IPS-18a (cell line): Measurements from ENCODE around the gene SCD5.
A peak's percentile ranks its signal among the peaks of the same experiment; 100 is the strongest.
"Not testable (repeated sequence)": the region's sequence is repeated elsewhere in the genome, so short reads cannot be mapped to it uniquely, and the experiment has no call there.

Experiments used
- H3K27ac ChIP-seq: one replicate; pipeline ENCODE4 v1.5.1; 2013; ENCODE audit warnings: low read length
- H3K27me3 ChIP-seq: one replicate; pipeline ENCODE4 v1.6.1; 2013; ENCODE audit warnings: mild to moderate bottlenecking, low read length; ENCODE audit not compliant: control insufficient read depth, insufficient read depth
- H3K36me3 ChIP-seq: one replicate; pipeline ENCODE4 v1.6.1; 2013; ENCODE audit warnings: low read depth, low read length; ENCODE audit not compliant: control insufficient read depth
- H3K4me1 ChIP-seq: one replicate; pipeline ENCODE4 v1.6.1; 2013; ENCODE audit warnings: low read depth, low read length; ENCODE audit not compliant: control insufficient read depth
- H3K4me3 ChIP-seq: one replicate; pipeline ENCODE4 v1.5.1; 2013; ENCODE audit warnings: low read length
- H3K9ac ChIP-seq: one replicate; pipeline ENCODE4 v1.6.1; 2013; ENCODE audit warnings: mild to moderate bottlenecking, low read length, moderate library complexity
- H3K9me3 ChIP-seq: one replicate; pipeline ENCODE4 v1.6.1; 2013; ENCODE audit warnings: low read depth, low read length; ENCODE audit not compliant: control insufficient read depth

SCD5 gene

GRCh38 chr4:82798168-82799005 lies at the start of gene SCD5:
TSS of gene SCD5 (minus strand) at chr4:82798796. CDS start at chr4:82798537, 259 bp downstream.
- H3K9me3 ChIP-seq: no peaks in the 10 kb centered on the region
- peaks cover 15% of the 10 kb centered on the region for H3K4me1 ChIP-seq
- H3K9ac ChIP-seq: no peak within 1 kb of the TSS
- H3K27ac ChIP-seq: no peak within 1 kb of the TSS
- peaks cover 99% of the 10 kb centered on the region for H3K27me3 ChIP-seq
- H3K36me3 ChIP-seq: no peaks in the 10 kb centered on the region
- H3K4me3 ChIP-seq: peak within 1 kb of the TSS; percentile 71

- H3K9me3 ChIP-seq: no peaks in the 10 kb centered on the region
- H3K27me3 ChIP-seq: no peaks in the 10 kb centered on the region
- H3K9ac ChIP-seq: no peak overlapping the region
- H3K36me3 ChIP-seq: peaks cover 66% of the 10 kb centered on the region
- H3K4me1 ChIP-seq: no peaks in the 10 kb centered on the region
- no peak overlapping the region for H3K27ac ChIP-seq
- H3K4me3 ChIP-seq: no peak overlapping the region
Measured at GRCh38 chr4:82842593-82842992, 44.0 kb upstream of the SCD5 start.

DNA sequence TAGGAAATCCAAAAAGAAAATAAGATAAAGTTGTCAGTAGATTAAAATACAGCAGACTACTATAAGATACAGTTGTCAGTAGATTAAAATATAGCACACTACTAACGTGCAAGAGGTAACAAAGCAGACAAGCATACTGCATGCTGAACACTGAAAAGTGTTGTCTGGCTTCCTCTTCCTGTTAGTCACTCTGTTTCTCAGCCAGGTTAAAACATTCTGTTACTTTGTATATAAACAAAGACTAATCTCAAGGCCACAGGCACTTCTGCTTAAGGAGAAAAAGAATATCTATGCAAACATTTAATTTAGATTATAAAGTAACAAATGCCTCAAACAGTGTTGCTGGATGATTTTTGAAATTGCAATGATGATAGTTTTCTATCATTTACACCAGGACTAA lies 41.0 kb upstream of the SCD5 start:
- Histone ChIP-seq H3K27me3 (no peaks in the 10 kb centered on the region), H3K4me3 (no peak overlapping the region), H3K9me3 (no peaks in the 10 kb centered on the region), H3K27ac (no peak overlapping the region), H3K36me3 (peaks cover 45% of the 10 kb centered on the region), H3K9ac (no peak overlapping the region), H3K4me1 (no peaks in the 10 kb centered on the region)

GRCh38 chr4:82833696-82834313 lies 35.2 kb upstream of the SCD5 start:
- Histone ChIP-seq H3K36me3 (peaks cover 17% of the 10 kb centered on the region), H3K27ac (no peak overlapping the region), H3K9me3 (no peaks in the 10 kb centered on the region), H3K9ac (no peak overlapping the region), H3K4me1 (no peaks in the 10 kb centered on the region), H3K27me3 (no peaks in the 10 kb centered on the region), H3K4me3 (no peak overlapping the region)

DNA sequence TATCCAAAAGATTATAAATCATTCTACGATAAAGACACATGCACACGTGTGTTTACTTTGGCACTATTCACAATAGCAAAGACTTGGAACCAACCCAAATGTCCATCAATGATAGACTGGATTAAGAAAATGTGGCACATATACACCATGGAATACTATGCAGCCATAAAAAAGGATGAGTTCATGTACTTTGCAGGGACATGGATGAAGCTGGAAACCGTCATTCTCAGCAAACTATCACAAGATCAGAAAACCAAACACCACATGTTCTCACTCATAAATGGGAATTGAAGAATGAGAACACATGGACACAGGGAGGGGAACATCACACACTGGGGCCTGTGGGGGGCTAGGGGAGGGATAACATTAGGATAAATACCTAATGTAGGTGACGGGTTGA lies 34.5 kb upstream of the SCD5 start:
- not testable (repeated sequence) for H3K9ac ChIP-seq, H3K4me1 ChIP-seq, H3K4me3 ChIP-seq, H3K27ac ChIP-seq, H3K9me3 ChIP-seq, H3K27me3 ChIP-seq
- H3K36me3 ChIP-seq: peaks cover 25% of the 10 kb centered on the region

- Histone ChIP-seq H3K27me3 (no peaks in the 10 kb centered on the region), H3K4me3 (no peak overlapping the region), H3K9me3 (no peaks in the 10 kb centered on the region), H3K27ac (no peak overlapping the region), H3K36me3 (peaks cover 74% of the 10 kb centered on the region), H3K4me1 (no peaks in the 10 kb centered on the region), H3K9ac (no peak overlapping the region)
Measured at GRCh38 chr4:82825425-82825824, 26.8 kb upstream of the SCD5 start.

GRCh38 chr4:82823062-82823461 lies 24.5 kb upstream of the SCD5 start:
- Histone ChIP-seq H3K9ac (no peak overlapping the region), H3K27ac (no peak overlapping the region), H3K36me3 (peaks cover 82% of the 10 kb centered on the region), H3K9me3 (no peaks in the 10 kb centered on the region), H3K4me1 (no peaks in the 10 kb centered on the region), H3K27me3 (no peaks in the 10 kb centered on the region), H3K4me3 (no peak overlapping the region)

DNA sequence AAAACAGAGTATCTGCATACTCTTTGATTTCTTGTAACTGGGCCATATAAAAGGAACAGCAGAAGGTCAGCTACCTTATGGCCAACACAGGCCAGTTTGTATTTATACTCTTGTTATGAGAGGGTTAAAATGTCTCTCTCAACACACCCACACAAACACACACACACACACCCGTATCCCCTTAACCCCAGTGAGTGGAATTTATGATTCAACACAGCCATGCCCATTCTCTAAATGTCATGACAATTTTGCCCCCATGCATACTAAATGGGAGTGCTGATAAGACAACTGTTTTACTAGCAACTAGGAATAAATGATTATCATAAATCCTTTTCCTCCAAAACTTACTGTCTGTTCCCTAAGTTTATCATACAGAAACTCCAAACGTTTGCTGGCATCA lies 22.1 kb upstream of the SCD5 start:
- Histone ChIP-seq H3K4me3 (no peak overlapping the region), H3K9me3 (no peaks in the 10 kb centered on the region), H3K4me1 (no peaks in the 10 kb centered on the region), H3K36me3 (peaks cover 66% of the 10 kb centered on the region), H3K9ac (no peak overlapping the region), H3K27me3 (no peaks in the 10 kb centered on the region), H3K27ac (no peak overlapping the region)

DNA sequence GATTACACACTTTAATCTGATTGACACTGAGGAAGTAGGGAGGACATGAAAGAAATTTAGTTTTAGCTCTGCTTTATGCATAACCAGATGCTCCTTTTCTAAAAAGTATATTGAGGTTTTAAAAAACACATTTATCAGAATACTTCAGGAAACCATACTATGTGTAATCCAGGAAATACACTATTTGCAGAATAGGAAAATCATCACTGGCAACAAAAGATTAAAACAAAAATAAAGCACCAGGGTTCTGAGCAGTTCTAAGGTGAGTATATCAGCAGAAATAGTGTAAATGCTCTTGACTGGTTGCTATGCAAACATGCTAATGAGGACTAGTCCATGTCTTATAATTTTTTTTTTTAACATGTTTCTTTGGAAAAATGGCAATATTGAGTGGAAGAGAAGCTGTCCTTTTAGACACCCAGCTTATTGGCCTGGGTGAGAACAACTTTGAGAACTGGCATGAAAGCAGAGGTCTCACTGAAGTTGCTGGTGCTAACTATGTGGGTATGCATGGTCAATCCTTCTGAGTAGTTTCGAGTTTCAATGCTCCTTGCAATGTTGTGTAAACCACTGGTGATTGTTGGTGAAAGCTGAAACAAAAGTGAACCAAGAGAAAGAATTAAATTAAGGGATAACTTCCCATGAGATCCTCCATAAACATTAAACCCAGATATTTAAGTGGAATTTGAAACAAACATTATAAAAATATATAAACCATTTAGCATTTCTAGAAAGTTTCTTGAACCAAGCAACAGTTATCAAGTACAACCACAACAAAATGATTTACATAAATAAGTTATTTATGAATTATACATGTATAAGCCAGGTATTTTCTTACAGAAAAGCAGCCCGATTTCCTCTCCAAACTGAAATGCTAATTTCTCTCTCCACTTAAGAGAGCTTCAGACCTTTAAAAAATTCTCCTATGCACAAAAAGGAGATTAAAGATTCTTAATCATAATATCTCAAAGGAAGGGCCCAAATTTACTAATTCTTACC lies 20.4 kb upstream of the SCD5 start:
- peaks cover 50% of the 10 kb centered on the region for H3K36me3 ChIP-seq
- H3K4me3 ChIP-seq: no peak overlapping the region
- no peaks in the 10 kb centered on the region for H3K4me1 ChIP-seq
- no peak overlapping the region for H3K9ac ChIP-seq
- H3K27ac ChIP-seq: no peak overlapping the region
- peaks cover 8% of the 10 kb centered on the region for H3K27me3 ChIP-seq
- H3K9me3 ChIP-seq: no peaks in the 10 kb centered on the region

- peaks cover 29% of the 10 kb centered on the region for H3K27me3 ChIP-seq
- not testable (repeated sequence) for H3K4me1 ChIP-seq, H3K9ac ChIP-seq, H3K9me3 ChIP-seq, H3K27ac ChIP-seq, H3K4me3 ChIP-seq
- peaks cover 30% of the 10 kb centered on the region for H3K36me3 ChIP-seq
Measured at GRCh38 chr4:82816874-82817273, 18.3 kb upstream of the SCD5 start.

GRCh38 chr4:82814034-82814433 lies 15.4 kb upstream of the SCD5 start:
- no peak overlapping the region for H3K27ac ChIP-seq
- H3K9ac ChIP-seq: no peak overlapping the region
- H3K4me1 ChIP-seq: peaks cover 9% of the 10 kb centered on the region
- no peak overlapping the region for H3K4me3 ChIP-seq
- peaks cover 10% of the 10 kb centered on the region for H3K36me3 ChIP-seq
- peaks cover 52% of the 10 kb centered on the region for H3K27me3 ChIP-seq
- H3K9me3 ChIP-seq: no peaks in the 10 kb centered on the region
